Testis (tissue), 3 donors: ENCODE measurements around the gene ADI1. TPM values are rescaled to one million over a fixed set of nuclear protein-coding genes. Genes with fewer than 3 reads are reported as not detected.

ENCODE experiments used
- DNase-seq: peaks from one replicate; pipeline ENCODE4 v3.0.0-alpha.2; 2019
- H3K27ac ChIP-seq, 2 donors: fragments of 200-600 bp; sonication (generic); one replicate each; pipeline ENCODE4 v1.5.1; 2019
- H3K27me3 ChIP-seq: fragments of 200-600 bp; sonication (generic); one replicate; pipeline ENCODE4 v1.5.1; 2019
- H3K36me3 ChIP-seq: fragments of 200-600 bp; sonication (generic); one replicate; pipeline ENCODE4 v1.5.1; 2017; ENCODE audit warnings: low read depth; ENCODE audit errors: missing control alignments
- H3K4me1 ChIP-seq: fragments of 200-600 bp; sonication (generic); one replicate; pipeline ENCODE4 v1.5.1; 2019
- H3K4me3 ChIP-seq, 2 donors: fragments of 200-600 bp; sonication (generic); one replicate each; pipeline ENCODE4 v1.5.1; 2017 to 2019
- H3K9me3 ChIP-seq: fragments of 200-600 bp; sonication (generic); one replicate; pipeline ENCODE4 v1.5.1; 2017
- POLR2A ChIP-seq: fragments of 450-650 bp; IDR thresholded peaks from one replicate; pipeline ENCODE4 v1.6.1; 2017; ENCODE audit warnings: antibody characterized with exemption, mild to moderate bottlenecking, moderate library complexity
- WGBS, 2 donors: methylation state at CpG; one replicate each; pipeline ENCODE4 v1.1.5; 2018; 5-methylcytosine and 5-hydroxymethylcytosine counted together
- intact Hi-C: fragments of 100-400 bp; cut with DNase I; formaldehyde crosslinking; loops from one replicate; pipeline ENCODE4 v1.15.1; 2023; ENCODE audit warnings: low total_unique reads
- polyA plus RNA-seq: library from polyadenylated mRNA; stranded (reverse); fragments of 350-450 nt; fragmentation: Illumina TruSeq; extraction: RNeasy Lipid Tissue Mini Kit (QIAGEN cat#74804); gene quantifications from one replicate; pipeline ENCODE4 v1.2.3, GENCODE V29; 2014; ENCODE audit warnings: low read depth, low replicate concordance; ENCODE audit not compliant: insufficient read depth
- total RNA-seq, 2 donors: library from RNA; depleted of rRNA; stranded (reverse); fragments of >200 nt; gene quantifications; one replicate each; pipeline ENCODE4 v1.2.3, GENCODE V29; 2016
- TF ChIP-seq, protein P1 (sequence below), 3 experiments: fragments of 450-650 bp in 2 of 3; fragments of 200-600 bp in 1 of 3; sonication (generic) in 1 of 3; IDR thresholded peaks; one replicate each; pipeline ENCODE4 v1.5.1; 2016 to 2019; ENCODE audit warnings: antibody characterized with exemption in 3 of 3, mild to moderate bottlenecking in 2 of 3, moderate library complexity in 1 of 3

ADI1 gene
- total and polyA plus RNA-seq, 3 donors from 2014 or later: 41.1 to 52.5 (median 41.6) TPM

DNA sequence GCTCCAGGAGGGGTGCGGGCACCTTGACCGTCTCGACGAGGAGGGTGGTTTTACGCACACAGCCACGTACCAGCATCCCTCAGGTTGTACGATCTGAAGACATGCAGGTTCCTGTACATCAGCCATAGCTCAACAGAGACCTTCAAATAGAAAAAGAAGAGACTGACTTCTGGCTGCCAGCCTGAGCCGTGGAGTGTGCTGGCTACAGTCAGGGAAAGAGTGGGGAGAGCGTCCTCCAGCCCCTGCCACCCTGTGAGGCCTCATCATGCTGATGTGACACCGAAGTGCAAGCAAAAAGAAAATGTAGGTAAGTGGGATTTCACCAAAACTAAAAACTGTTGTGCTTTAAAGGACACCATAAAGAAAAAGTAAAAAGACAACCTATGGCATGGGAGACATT is 47.0 kb downstream of the ADI1 start:
- WGBS, 2 donors: 79 to 86% methylated on average over 8 to 10 of the region's 10 CpGs
- intact Hi-C loops: no loop called here
- H3K27ac ChIP-seq: peak overlapping the region; percentile 64 to 88
- no peaks in the 10 kb centered on the region for H3K36me3 ChIP-seq
- no peaks in the 10 kb centered on the region for H3K27me3 ChIP-seq
- no peak overlapping the region for H3K4me3 ChIP-seq
- no peak for DNase-seq
- H3K9me3 ChIP-seq: no peaks in the 10 kb centered on the region
- TF ChIP-seq POLR2A: no peak
- TF ChIP-seq, protein P1, sequence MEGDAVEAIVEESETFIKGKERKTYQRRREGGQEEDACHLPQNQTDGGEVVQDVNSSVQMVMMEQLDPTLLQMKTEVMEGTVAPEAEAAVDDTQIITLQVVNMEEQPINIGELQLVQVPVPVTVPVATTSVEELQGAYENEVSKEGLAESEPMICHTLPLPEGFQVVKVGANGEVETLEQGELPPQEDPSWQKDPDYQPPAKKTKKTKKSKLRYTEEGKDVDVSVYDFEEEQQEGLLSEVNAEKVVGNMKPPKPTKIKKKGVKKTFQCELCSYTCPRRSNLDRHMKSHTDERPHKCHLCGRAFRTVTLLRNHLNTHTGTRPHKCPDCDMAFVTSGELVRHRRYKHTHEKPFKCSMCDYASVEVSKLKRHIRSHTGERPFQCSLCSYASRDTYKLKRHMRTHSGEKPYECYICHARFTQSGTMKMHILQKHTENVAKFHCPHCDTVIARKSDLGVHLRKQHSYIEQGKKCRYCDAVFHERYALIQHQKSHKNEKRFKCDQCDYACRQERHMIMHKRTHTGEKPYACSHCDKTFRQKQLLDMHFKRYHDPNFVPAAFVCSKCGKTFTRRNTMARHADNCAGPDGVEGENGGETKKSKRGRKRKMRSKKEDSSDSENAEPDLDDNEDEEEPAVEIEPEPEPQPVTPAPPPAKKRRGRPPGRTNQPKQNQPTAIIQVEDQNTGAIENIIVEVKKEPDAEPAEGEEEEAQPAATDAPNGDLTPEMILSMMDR (IDR thresholded peaks at IDR 0.05): no peak
- peaks cover 58% of the 10 kb centered on the region for H3K4me1 ChIP-seq

DNA sequence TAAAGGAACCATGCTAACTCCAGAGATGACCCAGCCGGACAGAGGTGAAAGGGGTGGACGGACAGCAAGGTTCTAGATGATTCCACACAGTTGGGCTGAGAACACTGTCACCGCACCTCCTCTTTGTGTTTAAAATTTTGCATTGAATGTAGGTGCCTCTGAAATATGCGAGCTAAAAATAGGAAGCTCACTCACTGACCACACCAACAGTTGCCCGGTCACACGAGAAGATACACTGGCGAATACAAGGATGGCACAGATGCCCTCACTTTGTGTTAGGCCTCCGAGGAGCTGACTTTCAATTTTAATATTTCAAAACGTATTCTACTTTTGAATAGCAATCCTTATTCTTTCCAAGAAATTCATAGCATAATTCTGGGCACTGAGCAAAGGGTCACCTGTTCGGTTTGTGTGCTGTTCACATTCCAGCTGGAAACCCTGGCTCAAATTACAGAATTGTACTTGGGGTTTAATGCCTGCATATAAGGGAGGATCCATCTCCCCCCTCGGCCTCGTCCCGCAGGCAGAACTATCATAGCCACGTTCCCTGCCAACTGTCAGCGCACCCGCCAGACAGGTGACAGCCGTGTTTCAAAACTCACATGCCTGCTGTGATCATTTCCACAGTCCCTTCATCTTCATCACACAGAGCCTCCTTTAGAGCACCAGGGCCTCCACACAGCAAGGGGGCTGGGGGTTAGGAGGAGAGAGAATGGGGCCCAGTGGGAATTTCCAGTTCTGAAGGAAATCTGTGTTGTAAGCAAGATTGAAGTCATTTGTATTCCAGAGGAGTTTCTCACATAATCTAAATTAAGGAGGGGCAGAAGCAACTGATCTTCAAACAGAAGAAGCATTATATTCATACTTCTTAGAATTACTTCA is 48.2 kb downstream of the ADI1 start:
- intact Hi-C loops: no loop called here
- no peaks in the 10 kb centered on the region for H3K27me3 ChIP-seq
- no peaks in the 10 kb centered on the region for H3K36me3 ChIP-seq
- H3K9me3 ChIP-seq: no peaks in the 10 kb centered on the region
- H3K4me1 ChIP-seq: peaks cover 47% of the 10 kb centered on the region
- H3K4me3 ChIP-seq: no peak overlapping the region
- WGBS, 2 donors: 62 to 64% methylated on average over 17 of the region's 17 CpGs
- no peak for DNase-seq
- no peak for TF ChIP-seq POLR2A
- TF ChIP-seq, protein P1 (IDR thresholded peaks at IDR 0.05): no peak
- H3K27ac ChIP-seq: peak overlapping the region; percentile 64 to 88

DNA sequence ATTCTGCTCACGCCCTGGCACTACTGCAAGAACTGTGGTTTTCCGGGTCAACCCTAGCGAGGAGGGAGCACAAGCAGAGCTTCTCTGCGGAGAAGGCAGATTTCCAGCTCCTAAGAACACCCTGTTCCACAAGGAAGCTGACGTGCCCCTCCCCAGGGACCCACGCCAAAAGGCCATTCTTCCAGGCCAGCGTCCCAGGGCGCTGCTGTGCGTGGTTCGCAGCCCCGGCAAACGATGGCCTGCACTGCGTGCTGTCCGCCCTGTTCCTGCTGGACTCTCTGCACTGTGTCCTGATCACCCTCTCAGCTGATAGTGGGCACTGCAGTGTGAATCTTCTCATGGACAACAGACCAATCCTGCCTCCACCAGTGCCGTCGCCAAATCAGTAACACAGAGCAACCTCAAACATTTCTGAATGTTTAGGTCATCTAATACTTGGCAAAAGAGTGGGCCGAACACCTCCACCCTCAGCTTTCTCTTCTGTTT is 49.1 kb downstream of the ADI1 start:
- intact Hi-C loops: no loop called here
- Histone ChIP-seq H3K27ac (peak overlapping the region; percentile 64 to 88), H3K36me3 (no peaks in the 10 kb centered on the region), H3K4me1 (peaks cover 47% of the 10 kb centered on the region), H3K4me3 (no peak overlapping the region), H3K9me3 (no peaks in the 10 kb centered on the region), H3K27me3 (no peaks in the 10 kb centered on the region)
- DNase-seq: peak; percentile 87
- WGBS, 2 donors: 17 to 44% methylated on average over 8 to 17 of the region's 17 CpGs
- TF ChIP-seq POLR2A: no peak
- TF ChIP-seq, protein P1 (IDR thresholded peaks at IDR 0.05): no peak

DNA sequence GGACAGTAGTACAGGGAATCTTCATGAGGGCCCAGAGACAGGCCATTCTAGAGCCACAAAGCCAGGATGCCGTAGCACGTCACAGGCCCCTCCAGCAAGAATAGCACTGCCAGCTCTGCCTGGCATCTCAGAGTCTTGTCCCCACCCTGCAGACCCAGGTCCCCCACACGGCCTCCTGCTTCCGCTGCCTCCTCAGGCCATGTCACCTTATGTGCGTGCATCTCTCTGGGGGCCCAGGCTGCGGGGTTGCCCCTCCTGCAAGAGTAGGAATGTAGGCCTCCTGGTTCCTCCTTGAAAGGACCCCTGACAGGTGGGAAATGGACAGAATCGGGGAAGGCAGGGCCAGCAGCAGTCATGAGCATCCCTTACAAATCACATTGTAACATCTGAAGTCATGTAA is 49.8 kb downstream of the ADI1 start:
- 84 to 85% methylated on average over 7 of the region's 7 CpGs for WGBS, 2 donors
- H3K4me3 ChIP-seq: no peak overlapping the region
- DNase-seq: no peak
- H3K4me1 ChIP-seq: peaks cover 47% of the 10 kb centered on the region
- H3K27me3 ChIP-seq: no peaks in the 10 kb centered on the region
- intact Hi-C loops: no loop called here
- H3K27ac ChIP-seq: peak overlapping the region; percentile 64 to 88
- no peaks in the 10 kb centered on the region for H3K36me3 ChIP-seq
- TF ChIP-seq, protein P1 (IDR thresholded peaks at IDR 0.05): no peak
- TF ChIP-seq POLR2A: no peak
- no peaks in the 10 kb centered on the region for H3K9me3 ChIP-seq
